ENCODE measurements around the gene INPP5B. TPM values are rescaled to one million over a fixed set of nuclear protein-coding genes. Genes with fewer than 3 reads are reported as not detected.

The INPP5B gene
- total and polyA plus RNA-seq, 2 of the 13 experiments (the other 11 are each of a cell fraction or from before 2014, with no cell fraction given) = 9.0 to 9.8 TPM

GRCh38 chr1:37940299-37940947 lies 6.4 kb downstream of the INPP5B start:
- DNase-seq (ENCODE audit: low spot score) = peak; percentile 53
- no TSS peak for BruUV-seq (replicated peaks)
- FAIRE-seq = peak; percentile 70
- Histone ChIP-seq H3K9ac (ENCODE audit: insufficient read depth, low read depth, low read length) (no peak overlapping the region; the same call in 1 of the 2 replicates), H3K4me3 (replicated peaks in 1 of 3; ENCODE audit: insufficient read depth in 1 of 3, low read depth in 2 of 3, low read length in 3 of 3) (peak overlapping the region in 1 of 3 experiments; percentile 11; a peak in 1 of 6 replicates), H3K27ac (ENCODE audit: extremely low read length, insufficient read depth, low read length) (peak overlapping the region; percentile 64), H4K20me1 (ENCODE audit: insufficient read depth, low read length) (no peaks in the 10 kb centered on the region), H3K27me3 (ENCODE audit: control insufficient read depth in 1 of 2, insufficient read depth in 2 of 2, low read length in 2 of 2) (no peaks in the 10 kb centered on the region), H3K4me2 (ENCODE audit: low read depth, low read length) (peak overlapping the region; percentile 69), H3K4me1 (ENCODE audit: insufficient read depth, low read length) (peaks cover 27% of the 10 kb centered on the region), H2AFZ (ENCODE audit: low read length) (no peak overlapping the region), H3K36me3 (replicated peaks in 1 of 2; ENCODE audit: control insufficient read depth in 1 of 2, insufficient read depth in 2 of 2, low read length in 2 of 2) (no peaks in the 10 kb centered on the region), H3K79me2 (ENCODE audit: insufficient read depth, low read length) (no peaks in the 10 kb centered on the region), H3K9me3 (ENCODE audit: low read length) (no peaks in the 10 kb centered on the region)
- in situ Hi-C loops (cut with HindIII; ENCODE audit: extremely low pct_ligation_motif_present, low pct_unique_long_range_greater_than_20kb) = no loop called here
- ChIA-PET POLR2A (interaction anchor here (0.9 to 3.4 kb wide), 7 partner anchors 8 to 132 kb away, joined by 3 to 20 read pairs (median 4); partner anchors contain the start of genes C1orf122, MTF1 and YRDC), CTCF (ENCODE audit: low intra/inter-chr PET ratio, low total read pairs) (no interaction called here)
- intact Hi-C loops (cut with micrococcal nuclease; ENCODE audit: unreplicated experiment) = no loop called here
- 5% methylated on average over 2 of the region's 5 CpGs for WGBS (ENCODE audit: low lambda C conversion rate)
- ATAC-seq = peak; percentile 94
- TF ChIP-seq SP5 (CRISPR knock-in tag; IDR thresholded peaks at IDR 0.05; ENCODE audit: borderline replicate concordance, low read depth) (no peak), ZEB1 (IDR thresholded peaks at IDR 0.05; ENCODE audit: insufficient replicate concordance, low read depth) (no peak), MEIS1 (CRISPR knock-in tag; IDR thresholded peaks at IDR 0.05; ENCODE audit: borderline replicate concordance) (no peak), SP4 (CRISPR knock-in tag; IDR thresholded peaks at IDR 0.05) (0 out of 2 replicates have a peak, but pooled peaks have one; percentile 17), NCOA2 (CRISPR knock-in tag; IDR thresholded peaks at IDR 0.05) (no peak), STAG1 (CRISPR knock-in tag; IDR thresholded peaks at IDR 0.05) (peak; percentile 28; the same call in 1 of the 2 replicates), TARDBP (CRISPR knock-in tag; IDR thresholded peaks at IDR 0.05) (peak; percentile 43; the same call in 1 of the 2 replicates), ZNF337 (CRISPR knock-in tag; IDR thresholded peaks at IDR 0.05; ENCODE audit: borderline replicate concordance, low read depth) (no peak), ZNF33A (CRISPR knock-in tag; IDR thresholded peaks at IDR 0.05; ENCODE audit: borderline replicate concordance) (no peak), ZNF770 (CRISPR knock-in tag; IDR thresholded peaks at IDR 0.05) (no peak)
- TF ChIP-seq, protein P1, sequence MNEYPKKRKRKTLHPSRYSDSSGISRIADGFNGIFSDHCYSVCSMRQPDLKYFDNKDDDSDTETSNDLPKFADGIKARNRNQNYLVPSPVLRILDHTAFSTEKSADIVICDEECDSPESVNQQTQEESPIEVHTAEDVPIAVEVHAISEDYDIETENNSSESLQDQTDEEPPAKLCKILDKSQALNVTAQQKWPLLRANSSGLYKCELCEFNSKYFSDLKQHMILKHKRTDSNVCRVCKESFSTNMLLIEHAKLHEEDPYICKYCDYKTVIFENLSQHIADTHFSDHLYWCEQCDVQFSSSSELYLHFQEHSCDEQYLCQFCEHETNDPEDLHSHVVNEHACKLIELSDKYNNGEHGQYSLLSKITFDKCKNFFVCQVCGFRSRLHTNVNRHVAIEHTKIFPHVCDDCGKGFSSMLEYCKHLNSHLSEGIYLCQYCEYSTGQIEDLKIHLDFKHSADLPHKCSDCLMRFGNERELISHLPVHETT (CRISPR knock-in tag; conservative IDR thresholded peaks at IDR 0.05) = no peak
- TF ChIP-seq, protein P2, sequence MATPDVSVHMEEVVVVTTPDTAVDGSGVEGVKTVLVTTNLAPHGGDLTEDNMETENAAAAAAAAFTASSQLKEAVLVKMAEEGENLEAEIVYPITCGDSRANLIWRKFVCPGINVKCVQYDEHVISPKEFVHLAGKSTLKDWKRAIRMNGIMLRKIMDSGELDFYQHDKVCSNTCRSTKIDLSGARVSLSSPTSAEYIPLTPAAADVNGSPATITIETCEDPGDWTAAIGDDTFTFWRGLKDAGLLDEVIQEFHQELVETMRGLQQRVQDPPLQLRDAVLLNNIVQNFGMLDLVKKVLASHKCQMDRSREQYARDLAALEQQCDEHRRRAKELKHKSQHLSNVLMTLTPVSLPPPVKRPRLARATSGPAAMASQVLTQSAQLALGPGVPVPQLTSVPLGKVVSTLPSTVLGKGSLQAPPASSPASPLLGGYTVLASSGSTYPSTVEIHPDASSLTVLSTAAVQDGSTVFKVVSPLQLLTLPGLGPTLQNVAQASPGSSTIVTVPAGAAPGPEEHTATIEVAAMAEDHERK (CRISPR knock-in tag; IDR thresholded peaks at IDR 0.05; ENCODE audit: low read depth) = no peak
- TF ChIP-seq, protein P3, sequence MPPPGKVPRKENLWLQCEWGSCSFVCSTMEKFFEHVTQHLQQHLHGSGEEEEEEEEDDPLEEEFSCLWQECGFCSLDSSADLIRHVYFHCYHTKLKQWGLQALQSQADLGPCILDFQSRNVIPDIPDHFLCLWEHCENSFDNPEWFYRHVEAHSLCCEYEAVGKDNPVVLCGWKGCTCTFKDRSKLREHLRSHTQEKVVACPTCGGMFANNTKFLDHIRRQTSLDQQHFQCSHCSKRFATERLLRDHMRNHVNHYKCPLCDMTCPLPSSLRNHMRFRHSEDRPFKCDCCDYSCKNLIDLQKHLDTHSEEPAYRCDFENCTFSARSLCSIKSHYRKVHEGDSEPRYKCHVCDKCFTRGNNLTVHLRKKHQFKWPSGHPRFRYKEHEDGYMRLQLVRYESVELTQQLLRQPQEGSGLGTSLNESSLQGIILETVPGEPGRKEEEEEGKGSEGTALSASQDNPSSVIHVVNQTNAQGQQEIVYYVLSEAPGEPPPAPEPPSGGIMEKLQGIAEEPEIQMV (CRISPR knock-in tag; IDR thresholded peaks at IDR 0.05; ENCODE audit: low read depth) = no peak
